Measurements from ENCODE around the gene CMC2.

Gene CMC2

DNA sequence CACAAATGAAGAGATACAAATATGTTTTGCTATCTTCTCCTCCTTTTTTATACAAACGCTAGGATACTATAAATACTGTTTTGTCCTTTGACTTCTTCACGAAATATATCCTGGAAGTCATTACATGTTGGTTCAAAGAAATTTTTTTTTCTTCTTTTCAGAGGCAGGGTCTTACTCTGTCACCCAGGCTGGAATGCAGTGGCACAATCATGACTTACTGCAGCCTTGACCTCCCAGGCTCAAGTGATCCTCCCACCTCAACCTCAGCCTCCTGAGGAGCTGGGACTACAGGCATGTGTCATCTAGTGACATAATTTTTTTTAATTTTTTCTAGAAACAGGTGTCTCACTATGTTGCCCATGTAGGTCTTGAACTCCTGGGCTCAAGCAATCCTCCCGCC, 16.1 kb downstream of the CMC2 start:
- DNase-seq (ENCODE audit: low read depth) = no peak
- no peak overlapping the region for H3K4me3 ChIP-seq (ENCODE audit: low read length)
- TF ChIP-seq, protein P1, sequence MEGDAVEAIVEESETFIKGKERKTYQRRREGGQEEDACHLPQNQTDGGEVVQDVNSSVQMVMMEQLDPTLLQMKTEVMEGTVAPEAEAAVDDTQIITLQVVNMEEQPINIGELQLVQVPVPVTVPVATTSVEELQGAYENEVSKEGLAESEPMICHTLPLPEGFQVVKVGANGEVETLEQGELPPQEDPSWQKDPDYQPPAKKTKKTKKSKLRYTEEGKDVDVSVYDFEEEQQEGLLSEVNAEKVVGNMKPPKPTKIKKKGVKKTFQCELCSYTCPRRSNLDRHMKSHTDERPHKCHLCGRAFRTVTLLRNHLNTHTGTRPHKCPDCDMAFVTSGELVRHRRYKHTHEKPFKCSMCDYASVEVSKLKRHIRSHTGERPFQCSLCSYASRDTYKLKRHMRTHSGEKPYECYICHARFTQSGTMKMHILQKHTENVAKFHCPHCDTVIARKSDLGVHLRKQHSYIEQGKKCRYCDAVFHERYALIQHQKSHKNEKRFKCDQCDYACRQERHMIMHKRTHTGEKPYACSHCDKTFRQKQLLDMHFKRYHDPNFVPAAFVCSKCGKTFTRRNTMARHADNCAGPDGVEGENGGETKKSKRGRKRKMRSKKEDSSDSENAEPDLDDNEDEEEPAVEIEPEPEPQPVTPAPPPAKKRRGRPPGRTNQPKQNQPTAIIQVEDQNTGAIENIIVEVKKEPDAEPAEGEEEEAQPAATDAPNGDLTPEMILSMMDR (conservative IDR thresholded peaks at IDR 0.05; ENCODE audit: low read depth, low read length) = no peak

DNA sequence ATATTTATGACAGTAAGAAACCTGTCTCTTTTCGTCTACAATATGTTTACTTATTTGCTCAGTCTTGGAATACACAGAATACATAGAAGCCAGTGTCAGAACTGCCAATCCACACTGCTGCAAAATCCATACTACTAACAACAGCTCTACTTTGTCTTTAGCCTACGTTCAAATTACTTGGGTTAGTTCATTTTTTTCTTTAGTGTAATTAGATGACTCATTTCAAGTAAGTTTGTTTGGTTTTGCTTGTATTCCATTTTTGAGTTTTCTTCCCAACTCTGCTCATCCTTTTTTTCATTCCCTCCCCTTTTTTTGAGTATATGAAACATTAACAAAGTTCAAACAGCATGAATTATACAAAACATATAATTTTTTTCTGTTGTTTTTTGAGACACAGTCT, 16.9 kb downstream of the CMC2 start:
- TF ChIP-seq, protein P1 (conservative IDR thresholded peaks at IDR 0.05; ENCODE audit: low read depth, low read length) = no peak
- H3K4me3 ChIP-seq (ENCODE audit: low read length) = no peak overlapping the region
- DNase-seq (ENCODE audit: low read depth) = no peak

DNA sequence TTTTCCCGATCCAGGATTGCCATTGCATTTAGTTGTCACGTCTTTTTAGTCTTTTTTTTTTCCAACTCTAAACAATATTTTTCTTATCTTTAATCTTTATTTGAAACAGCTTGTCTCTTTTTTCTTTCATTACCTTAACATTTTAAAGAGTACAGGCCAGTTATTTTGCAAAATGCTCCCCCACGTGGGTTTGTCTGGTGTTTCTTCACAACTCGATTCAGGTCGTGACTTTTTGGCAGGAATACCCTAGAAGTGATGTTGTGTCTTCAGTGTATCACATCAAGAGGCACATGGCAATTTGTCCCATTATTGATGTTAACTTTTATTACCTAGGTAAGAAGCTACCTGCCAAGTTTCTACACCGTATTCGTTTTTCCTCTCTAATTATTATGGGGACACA, 17.9 kb downstream of the CMC2 start:
- H3K4me3 ChIP-seq (ENCODE audit: low read length) = no peak overlapping the region
- TF ChIP-seq, protein P1 (conservative IDR thresholded peaks at IDR 0.05; ENCODE audit: low read depth, low read length) = no peak
- no peak for DNase-seq (ENCODE audit: low read depth)

DNA sequence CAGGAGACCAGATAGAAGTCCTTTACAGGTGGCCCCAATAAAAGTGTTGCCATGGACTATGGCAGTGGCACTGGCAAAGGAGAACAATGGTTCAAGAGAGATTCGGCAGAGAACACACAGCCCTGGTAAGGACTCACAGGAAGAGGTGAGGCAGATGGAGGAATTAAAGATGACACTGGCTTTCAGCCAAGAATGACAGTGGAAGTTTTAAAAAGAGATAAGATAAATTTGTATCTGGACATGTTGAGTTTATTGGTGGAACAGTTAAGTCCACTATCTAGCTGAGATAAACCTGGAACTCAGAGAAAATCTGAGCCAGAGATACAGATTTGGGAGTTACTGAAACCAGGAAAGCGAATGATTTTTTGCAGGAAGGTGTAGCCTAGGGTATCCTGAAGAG, 20.1 kb downstream of the CMC2 start:
- TF ChIP-seq, protein P1 (conservative IDR thresholded peaks at IDR 0.05; ENCODE audit: low read depth, low read length) = no peak
- no peak overlapping the region for H3K4me3 ChIP-seq (ENCODE audit: low read length)
- DNase-seq (ENCODE audit: low read depth) = no peak

DNA sequence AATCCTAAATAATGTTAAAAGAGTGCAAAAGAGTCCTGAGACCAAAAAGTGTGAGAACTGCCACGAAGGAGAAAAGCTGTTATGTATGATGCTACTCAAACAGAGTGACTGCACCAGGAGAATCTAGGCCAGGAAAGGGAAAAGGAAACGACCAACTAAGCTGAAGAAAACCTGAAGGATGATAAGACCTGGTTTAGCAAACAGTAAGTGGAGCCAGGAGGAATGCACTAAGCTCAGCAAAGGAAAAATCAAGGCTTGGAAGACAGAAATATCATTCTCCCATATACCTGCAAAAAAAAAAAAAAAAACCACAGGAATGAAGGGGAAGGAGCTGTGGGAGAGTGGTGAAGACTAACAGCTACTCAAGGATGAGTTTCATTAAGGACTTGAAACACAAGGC, 21.1 kb downstream of the CMC2 start:
- H3K4me3 ChIP-seq (ENCODE audit: low read length) = no peak overlapping the region
- DNase-seq (ENCODE audit: low read depth) = no peak
- TF ChIP-seq, protein P1 (conservative IDR thresholded peaks at IDR 0.05; ENCODE audit: low read depth, low read length) = no peak

DNA sequence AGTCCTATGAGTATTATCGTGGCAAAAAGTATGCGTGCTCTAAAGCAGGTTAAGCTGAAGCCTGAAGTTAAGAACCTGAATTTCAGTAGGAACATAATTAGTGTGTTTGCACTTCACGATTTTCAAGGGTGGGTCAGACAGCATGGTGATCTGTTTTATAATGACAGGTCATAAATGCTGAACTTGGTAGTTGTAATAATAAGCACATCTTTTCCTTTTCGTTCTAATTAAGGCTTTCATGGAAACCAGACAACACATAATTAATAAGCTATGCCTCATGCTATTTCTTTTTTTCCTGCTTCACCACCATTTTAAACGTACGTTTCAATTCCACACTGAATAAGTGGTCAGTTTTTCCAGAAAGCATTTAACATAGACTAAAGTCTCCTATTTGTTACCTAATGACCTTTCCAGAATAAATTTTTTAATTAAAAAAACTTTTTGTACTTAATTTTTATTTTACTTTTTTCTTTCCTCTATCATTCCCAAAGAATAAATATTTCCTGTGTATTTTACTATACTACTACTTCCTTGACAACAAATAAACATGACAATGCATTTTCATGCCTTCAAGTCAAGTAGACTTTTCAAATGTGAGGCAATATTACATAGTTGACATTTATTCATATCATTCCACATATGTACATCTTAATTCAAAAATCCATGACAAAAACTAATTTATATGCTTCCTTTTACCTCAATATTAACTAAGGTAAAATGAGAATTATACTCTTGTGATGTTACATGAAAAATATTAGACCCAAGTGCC, 22.4 kb downstream of the CMC2 start:
- no peak overlapping the region for H3K4me3 ChIP-seq (ENCODE audit: low read length)
- TF ChIP-seq, protein P1 (conservative IDR thresholded peaks at IDR 0.05; ENCODE audit: low read depth, low read length) = no peak
- DNase-seq (ENCODE audit: low read depth) = no peak

DNA sequence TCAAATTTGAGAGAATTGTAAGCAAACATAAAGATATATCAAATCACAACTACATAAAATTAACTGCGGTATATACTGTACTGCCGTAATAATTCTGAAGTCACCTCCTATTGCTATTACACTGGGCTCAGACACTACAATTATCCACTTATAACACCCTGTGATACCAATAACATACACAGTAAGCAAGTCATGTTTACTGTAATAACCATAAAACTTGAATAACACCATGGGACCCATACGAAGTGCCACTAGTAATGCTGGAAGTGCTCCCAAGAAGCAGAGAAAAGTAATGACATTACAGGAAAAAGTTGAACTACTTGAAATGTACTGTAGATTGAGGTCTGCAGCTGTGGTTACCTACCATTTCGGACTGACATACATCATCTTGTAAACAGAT, 24.0 kb downstream of the CMC2 start:
- H3K4me3 ChIP-seq (ENCODE audit: low read length) = no peak overlapping the region
- DNase-seq (ENCODE audit: low read depth) = no peak
- TF ChIP-seq, protein P1 (conservative IDR thresholded peaks at IDR 0.05; ENCODE audit: low read depth, low read length) = no peak

All from retinal pigment epithelial cell (primary cell).